Panc1 (cell line): ENCODE results near the gene CEP250. TPM values are rescaled to one million over a fixed set of nuclear protein-coding genes. Genes with fewer than 3 reads are reported as not detected.

Experiments
- ATAC-seq: fragments of 200-7000 bp; cut with Tn5 transposase; 2 replicates; pipeline ENCODE4 v1.9.1; 2020; ENCODE audit warnings: mild to moderate bottlenecking, moderate library complexity
- BruUV-seq: library from RNA; stranded (reverse); fragments of 400-500 nt; replicated peaks from 2 replicates; lab custom pipeline; 2021; lab: Mats Ljungman, UMichigan
- CTCF ChIA-PET: fragments of 300-600 bp; sonication (Branson Sonifier 250); formaldehyde crosslinking; loops from one replicate; lab custom pipeline; 2022; ENCODE audit warnings: antibody characterized with exemption; lab: Charles Lee
- POLR2A ChIA-PET: fragments of 300-600 bp; sonication (Branson Sonifier 250); formaldehyde crosslinking; loops from one replicate; lab custom pipeline; 2022; ENCODE audit warnings: antibody characterized with exemption; lab: Charles Lee
- DNase-seq: peaks from one replicate; pipeline ENCODE4 v3.0.0-alpha.2; 2010; ENCODE audit warnings: low read depth, low spot score
- H3K27ac ChIP-seq: 2 replicates; pipeline ENCODE4 v1.5.1; 2011; ENCODE audit warnings: mild to moderate bottlenecking, low read length, inconsistent platforms
- H3K27me3 ChIP-seq: fragments of 200-500 bp; sonication (Bioruptor generic); 2 replicates; pipeline ENCODE4 v1.6.0; 2014; ENCODE audit warnings: low read length, inconsistent platforms; ENCODE audit not compliant: control insufficient read depth, insufficient read depth
- H3K36me3 ChIP-seq: fragments of 200-500 bp; sonication (Bioruptor generic); 2 replicates; pipeline ENCODE4 v1.5.1; 2014; ENCODE audit warnings: inconsistent platforms, mild to moderate bottlenecking, low read length, moderate library complexity; ENCODE audit not compliant: control insufficient read depth, insufficient read depth
- H3K4me1 ChIP-seq: 2 replicates; pipeline ENCODE4 v1.5.1; 2011; ENCODE audit warnings: inconsistent platforms, mild to moderate bottlenecking, low read length, moderate library complexity; ENCODE audit not compliant: control insufficient read depth, insufficient read depth
- H3K4me3 ChIP-seq, 2 experiments: 2 replicates each; pipeline ENCODE4 v1.5.1; 2011 to 2012; ENCODE audit warnings: low read depth in 2 of 2, low read length in 2 of 2, mild to moderate bottlenecking in 2 of 2, inconsistent platforms in 1 of 2, moderate library complexity in 1 of 2
- H3K9me3 ChIP-seq: fragments of 200-500 bp; sonication (Bioruptor generic); 2 replicates; pipeline ENCODE4 v1.5.1; 2014; ENCODE audit warnings: low read depth, mild to moderate bottlenecking, inconsistent platforms, low read length, moderate library complexity; ENCODE audit not compliant: control insufficient read depth, insufficient read depth
- CTCF ChIP-seq: fragments of 450-650 bp; IDR thresholded peaks from 2 replicates; pipeline ENCODE4 v1.5.1; 2017; ENCODE audit warnings: mild to moderate bottlenecking
- POLR2AphosphoS5 ChIP-seq: IDR thresholded peaks from 2 replicates; pipeline ENCODE4 v1.6.1; 2012; ENCODE audit warnings: mild to moderate bottlenecking, low read depth, low read length, moderate library complexity
- REST ChIP-seq, 2 experiments: IDR thresholded peaks; 2 replicates each; pipeline ENCODE4 v1.6.1; 2011 to 2012; ENCODE audit warnings: low read depth in 2 of 2, control low read depth in 1 of 2, low read length in 1 of 2, mild to moderate bottlenecking in 1 of 2, moderate library complexity in 1 of 2; ENCODE audit not compliant: insufficient read depth in 1 of 2
- SIN3A ChIP-seq: IDR thresholded peaks from 2 replicates; pipeline ENCODE4 v1.6.1; 2012; ENCODE audit warnings: low read depth, mild to moderate bottlenecking, low read length, moderate library complexity, borderline replicate concordance; ENCODE audit not compliant: insufficient read depth
- TCF7L2 ChIP-seq: IDR thresholded peaks from 2 replicates; pipeline ENCODE4 v1.6.1; 2011; ENCODE audit warnings: mild to moderate bottlenecking, low read depth, low read length, inconsistent platforms
- in situ Hi-C: cut with HindIII; loops from 2 replicates; pipeline ENCODE4 v1.10.0; 2016; ENCODE audit warnings: low sequenced_read_pairs, low pct_unique_long_range_greater_than_20kb
- intact Hi-C: fragments of 100-400 bp; cut with micrococcal nuclease; formaldehyde crosslinking; loops from one replicate; pipeline ENCODE4 v1.10.0; 2022; ENCODE audit not compliant: unreplicated experiment
- total RNA-seq: library from RNA; stranded (reverse); gene quantifications from one replicate; pipeline ENCODE4 v1.2.1, GENCODE V29; 2021; ENCODE audit not compliant: unreplicated experiment

The CEP250 gene
- total RNA-seq, 1 experiment from 2014 or later = 82.5 TPM

GRCh38 chr20:35562541-35563110 lies 107.2 kb downstream of the CEP250 start:
- Histone ChIP-seq H3K4me1 (no peaks in the 10 kb centered on the region; the same call in none of the 2 replicates), H3K4me3 (no peak overlapping the region), H3K27ac (no peak overlapping the region), H3K36me3 (peaks cover 2% of the 10 kb centered on the region; the same call in 1 of the 2 replicates), H3K9me3 (no peaks in the 10 kb centered on the region), H3K27me3 (no peaks in the 10 kb centered on the region)
- in situ Hi-C loops = no loop called here
- DNase-seq (no peak), ATAC-seq (no peak)
- BruUV-seq = no TSS peak
- POLR2A ChIA-PET = no interaction called here
- TF ChIP-seq TCF7L2 = no peak
- TF ChIP-seq REST (IDR thresholded peaks at IDR 0.05; ENCODE audit: insufficient read depth in 1 of 2, low read depth in 2 of 2, low read length in 1 of 2) = no peak
- no peak for TF ChIP-seq CTCF
- CTCF ChIA-PET = no interaction called here
- intact Hi-C loops = no loop called here

- Histone ChIP-seq H3K27ac (no peak overlapping the region), H3K9me3 (no peaks in the 10 kb centered on the region), H3K4me1 (no peaks in the 10 kb centered on the region; the same call in none of the 2 replicates), H3K36me3 (no peaks in the 10 kb centered on the region), H3K4me3 (no peak overlapping the region), H3K27me3 (no peaks in the 10 kb centered on the region)
- DNase-seq = no peak
- intact Hi-C loops = no loop called here
- CTCF ChIA-PET = no interaction called here
- no TSS peak for BruUV-seq
- POLR2A ChIA-PET = interaction anchor here (0.6 kb wide), 1 partner anchor 19 kb away, joined by 15 read pairs; no protein-coding TSS in a partner anchor
- in situ Hi-C loops = no loop called here
- TF ChIP-seq TCF7L2 (no peak), SIN3A (no peak), POLR2AphosphoS5 (no peak), REST (IDR thresholded peaks at IDR 0.05; ENCODE audit: insufficient read depth in 1 of 2, low read depth in 2 of 2, low read length in 1 of 2) (no peak), CTCF (no peak)
- no peak for ATAC-seq
These were observed 108.4 kb downstream of the CEP250 start for GRCh38 chr20:35563834-35564233.
